GM19328 (cell line): ENCODE results near the gene ATP1A3.

Source experiments
- ATAC-seq: cut with Tn5 transposase; IDR thresholded peaks from one replicate; pipeline ENCODE4 v1.9.1; 2021; ENCODE audit warnings: mild to moderate bottlenecking, moderate library complexity; ENCODE audit not compliant: unreplicated experiment

The ATP1A3 gene

DNA sequence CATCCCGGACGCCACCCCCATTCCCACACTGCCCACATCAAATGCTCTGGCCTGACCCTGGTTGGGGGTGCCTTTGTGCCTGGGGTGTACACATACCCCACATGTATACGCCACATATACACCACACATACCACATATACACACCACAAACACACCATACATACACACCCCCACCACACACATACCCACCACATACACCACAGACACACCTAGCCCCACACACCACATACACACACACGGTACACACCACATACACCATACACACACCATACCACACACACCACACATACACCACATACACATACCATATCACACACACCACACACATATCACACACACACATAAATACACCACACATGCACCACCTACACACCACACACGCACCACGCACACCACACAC, 75.9 kb downstream of the ATP1A3 start:
- ATAC-seq: no peak

DNA sequence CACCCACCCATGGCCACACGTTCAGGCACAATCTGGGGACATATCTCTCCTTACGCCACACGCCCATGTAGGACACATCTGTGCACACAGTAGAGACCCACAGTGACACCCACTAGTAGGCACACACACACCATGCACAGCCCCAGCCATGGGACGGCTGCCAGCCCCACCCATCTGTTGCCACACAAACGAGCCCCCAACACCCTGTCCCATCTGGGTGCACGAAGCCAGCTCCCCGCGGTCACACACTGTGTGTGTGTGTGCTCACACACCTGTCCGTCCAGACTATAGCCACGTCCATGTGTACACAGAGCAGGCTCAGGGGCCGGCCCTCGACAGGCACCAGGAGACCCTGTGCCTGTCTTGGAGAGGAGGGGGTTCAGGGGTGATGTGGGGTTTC, 76.4 kb downstream of the ATP1A3 start:
- ATAC-seq: no peak
